B cell (primary cell): Measurements from ENCODE around the gene HOXD8. TPM values are rescaled to one million over a fixed set of nuclear protein-coding genes. Genes with fewer than 3 reads are reported as not detected.

Source experiments
- ATAC-seq: fragments of 200-7000 bp; cut with Tn5 transposase; one replicate; pipeline ENCODE4 v1.10.0; 2021; ENCODE audit warnings: low read depth, mild to moderate bottlenecking, moderate number of reproducible peaks, moderate library complexity
- CTCF ChIA-PET: fragments of 350-600 bp; sonication (Branson Sonifier 250); formaldehyde crosslinking; loops from one replicate; lab custom pipeline; 2021; ENCODE audit warnings: antibody characterized with exemption, inconsistent platforms; lab: Charles Lee
- POLR2A ChIA-PET: fragments of 350-600 bp; sonication (Branson Sonifier 250); formaldehyde crosslinking; loops from one replicate; lab custom pipeline; 2021; ENCODE audit warnings: antibody characterized with exemption; lab: Charles Lee
- DNase-seq: peaks from one replicate; pipeline ENCODE4 v3.0.0; 2013
- H2AFZ ChIP-seq: 2 replicates; pipeline ENCODE4 v1.6.1; 2012; ENCODE audit warnings: mild to moderate bottlenecking, low read depth, low read length; ENCODE audit not compliant: insufficient read depth, poor library complexity, severe bottlenecking
- H3K27ac ChIP-seq, 2 donors: 1 replicate in 1 of 2; 2 replicates in 1 of 2; pipeline ENCODE4 v1.5.1; 2012 to 2013; ENCODE audit warnings: low read length in 2 of 2, mild to moderate bottlenecking in 2 of 2, moderate library complexity in 1 of 2
- H3K27me3 ChIP-seq, 4 experiments: fragments of 200-600 bp in 1 of 4; sonication (generic) in 1 of 4; replicated peaks in 1 of 4; 1 replicate in 2 of 4; 2 replicates in 2 of 4; pipeline versions ENCODE4 v1.6.1 to v1.7.0; 2013 to 2016; ENCODE audit warnings: low read length in 3 of 4, mild to moderate bottlenecking in 2 of 4, mixed read lengths in 1 of 4, moderate library complexity in 1 of 4; ENCODE audit not compliant: insufficient read depth in 4 of 4, control insufficient read depth in 3 of 4; ENCODE audit errors: control extremely low read depth in 1 of 4
- H3K36me3 ChIP-seq, 2 experiments: replicated peaks in 1 of 2; 1 replicate in 1 of 2; 2 replicates in 1 of 2; pipeline versions ENCODE4 v1.6.1 to v1.7.1; 2013; ENCODE audit warnings: low read length in 1 of 2; ENCODE audit not compliant: insufficient read depth in 2 of 2, control insufficient read depth in 1 of 2; ENCODE audit errors: control extremely low read depth in 1 of 2, extremely low read depth in 1 of 2
- H3K4me1 ChIP-seq, 2 donors: fragments of 200-600 bp in 1 of 2; sonication (generic) in 1 of 2; 1 replicate in 1 of 2; 2 replicates in 1 of 2; pipeline versions ENCODE4 v1.5.1 to v1.6.1; 2013 to 2017; ENCODE audit warnings: low read length in 2 of 2; ENCODE audit not compliant: control insufficient read depth in 2 of 2, insufficient read depth in 2 of 2
- H3K4me2 ChIP-seq: replicated peaks from 2 replicates; pipeline ENCODE3; 2012; ENCODE audit warnings: mild to moderate bottlenecking, low read depth, low read length; ENCODE audit not compliant: poor library complexity, severe bottlenecking
- H3K4me3 ChIP-seq, 5 experiments: fragments of 200-600 bp in 1 of 5; sonication (generic) in 1 of 5; 1 replicate in 3 of 5; 2 replicates in 2 of 5; pipeline versions ENCODE4 v1.5.1 to v1.7.0; 2011 to 2016; ENCODE audit warnings: low read length in 4 of 5, mild to moderate bottlenecking in 4 of 5, low read depth in 2 of 5, control low read depth in 1 of 5, moderate library complexity in 1 of 5; ENCODE audit not compliant: insufficient read depth in 1 of 5; ENCODE audit errors: control extremely low read depth in 1 of 5, extremely low read depth in 1 of 5
- H3K79me2 ChIP-seq: fragments of 200-600 bp; sonication (generic); one replicate; pipeline ENCODE4 v1.6.0; 2016; ENCODE audit warnings: low read length; ENCODE audit not compliant: control insufficient read depth, insufficient read depth
- H3K9ac ChIP-seq: fragments of 200-600 bp; sonication (generic); 2 replicates; pipeline ENCODE4 v1.6.1; 2017; ENCODE audit warnings: mild to moderate bottlenecking, low read length, moderate library complexity
- H3K9me3 ChIP-seq, 3 donors: one replicate each; pipeline versions ENCODE4 v1.6.1 to v1.7.1; 2013; ENCODE audit warnings: low read length in 2 of 3; ENCODE audit not compliant: control insufficient read depth in 2 of 3, insufficient read depth in 1 of 3; ENCODE audit errors: control extremely low read depth in 1 of 3
- H4K20me1 ChIP-seq: 2 replicates; pipeline ENCODE4 v1.6.0; 2012; ENCODE audit warnings: mild to moderate bottlenecking, low read length; ENCODE audit not compliant: insufficient read depth, control insufficient read depth, poor library complexity, severe bottlenecking
- H3K27ac Mint-ChIP-seq: one replicate; pipeline ENCODE4 v1.8.0; 2021; ENCODE audit warnings: mixed read lengths
- H3K27me3 Mint-ChIP-seq: one replicate; pipeline ENCODE4 v1.8.0; 2021; ENCODE audit warnings: mixed read lengths
- H3K4me1 Mint-ChIP-seq: one replicate; pipeline ENCODE4 v1.8.0; 2021; ENCODE audit warnings: mixed read lengths
- H3K4me3 Mint-ChIP-seq: one replicate; pipeline ENCODE4 v1.8.0; 2021; ENCODE audit warnings: mixed read lengths
- H3K9me3 Mint-ChIP-seq: one replicate; pipeline ENCODE4 v1.8.0; 2022; ENCODE audit warnings: mixed read lengths; ENCODE audit not compliant: insufficient read depth
- CTCF ChIP-seq: fragments of 200-600 bp; IDR thresholded peaks from one replicate; pipeline ENCODE4 v1.8.0; 2022; ENCODE audit warnings: antibody characterized with exemption, mild to moderate bottlenecking
- EZH2 ChIP-seq: IDR thresholded peaks from 2 replicates; pipeline ENCODE4 v1.6.1; 2012; ENCODE audit warnings: borderline replicate concordance, low read depth, mild to moderate bottlenecking, moderate library complexity, low read length; ENCODE audit not compliant: insufficient read depth, poor library complexity, severe bottlenecking
- WGBS: methylation state at CpG from one replicate; pipeline ENCODE4 v1.1.5; 2013; ENCODE audit warnings: missing lambda C conversion rate; ENCODE audit not compliant: insufficient coverage; 5-methylcytosine and 5-hydroxymethylcytosine counted together
- intact Hi-C: fragments of 100-400 bp; cut with micrococcal nuclease; formaldehyde crosslinking; loops from one replicate; pipeline ENCODE4 v1.10.0; 2022
- polyA plus RNA-seq: library from polyadenylated mRNA; depleted of rRNA; stranded (reverse); fragments of >200 nt; gene quantifications from 2 replicates; pipeline ENCODE4 v1.2.3, GENCODE V29; 2012
- total RNA-seq, 2 donors: library from RNA; stranded (reverse); fragments of 120-200 nt in 1 of 2; gene quantifications; 1 replicate in 1 of 2; 2 replicates in 1 of 2; pipeline versions ENCODE4 v1.2.3 to v1.2.4, GENCODE V29; 2013 to 2022

Gene HOXD8
- total and polyA plus RNA-seq, 2 donors (not counting 1 experiment from before 2014, with no cell fraction given), result not detected

- TF ChIP-seq EZH2 (no peak), CTCF (no peak)
- H3K4me3 Mint-ChIP-seq, result no peak overlapping the region
- H3K27ac Mint-ChIP-seq, result no peak overlapping the region
- no peaks in the 10 kb centered on the region for H3K36me3 ChIP-seq
- no peak overlapping the region for H3K4me3 ChIP-seq
- H3K9me3 Mint-ChIP-seq, result no peaks in the 10 kb centered on the region
- ChIA-PET CTCF (interaction anchor here (0.6 kb wide), 1 partner anchor 48 kb away, joined by 3 read pairs; no protein-coding TSS in a partner anchor), POLR2A (no interaction called here)
- H3K27me3 Mint-ChIP-seq, result peaks cover 78% of the 10 kb centered on the region
- intact Hi-C loops, result no loop called here
- H3K4me1 Mint-ChIP-seq, result peaks cover 9% of the 10 kb centered on the region
- H3K9ac ChIP-seq, result no peak overlapping the region
- H3K4me2 ChIP-seq, result no peak overlapping the region
- peaks cover 4 to 12% of the 10 kb centered on the region in 2 donors for H3K4me1 ChIP-seq
- no peaks in the 10 kb centered on the region for H3K79me2 ChIP-seq
- H4K20me1 ChIP-seq, result no peaks in the 10 kb centered on the region
- ATAC-seq, result no peak
- peaks cover 0 to 85% (median 56%) of the 10 kb centered on the region in 4 experiments for H3K27me3 ChIP-seq
- H2AFZ ChIP-seq, result no peak overlapping the region
- DNase-seq, result no peak
- 6% methylated on average over 12 of the region's 14 CpGs for WGBS
- no peak overlapping the region for H3K27ac ChIP-seq
- H3K9me3 ChIP-seq, result peaks cover 0 to 25% (median 0%) of the 10 kb centered on the region in 3 donors
These were observed 44.9 kb downstream of the HOXD8 start for GRCh38 chr2:176174382-176174823.

GRCh38 chr2:176174824-176175708 lies 45.6 kb downstream of the HOXD8 start:
- peaks cover 9% of the 10 kb centered on the region for H3K4me1 Mint-ChIP-seq
- POLR2A ChIA-PET, result no interaction called here
- peaks cover 4 to 12% of the 10 kb centered on the region in 2 donors for H3K4me1 ChIP-seq
- DNase-seq, result no peak
- ATAC-seq, result no peak
- no peak overlapping the region for H3K27ac Mint-ChIP-seq
- intact Hi-C loops, result no loop called here
- no peak overlapping the region for H3K4me2 ChIP-seq
- no peak overlapping the region for H3K9ac ChIP-seq
- no peak overlapping the region for H3K4me3 Mint-ChIP-seq
- no peak overlapping the region for H3K4me3 ChIP-seq
- H3K9me3 Mint-ChIP-seq, result no peaks in the 10 kb centered on the region
- peaks cover 79% of the 10 kb centered on the region for H3K27me3 Mint-ChIP-seq
- CTCF ChIA-PET, result no interaction called here
- H2AFZ ChIP-seq, result peak overlapping the region; percentile 22
- no peak overlapping the region for H3K27ac ChIP-seq
- H4K20me1 ChIP-seq, result no peaks in the 10 kb centered on the region
- H3K27me3 ChIP-seq, result peaks cover 0 to 85% (median 56%) of the 10 kb centered on the region in 4 experiments
- 7% methylated on average over 36 of the region's 47 CpGs for WGBS
- peaks cover 0 to 23% (median 0%) of the 10 kb centered on the region in 3 donors for H3K9me3 ChIP-seq
- H3K79me2 ChIP-seq, result no peaks in the 10 kb centered on the region
- H3K36me3 ChIP-seq, result no peaks in the 10 kb centered on the region
- no peak for TF ChIP-seq EZH2
- no peak for TF ChIP-seq CTCF
